ENCODE data around the gene ACOT12. TPM values are rescaled to one million over a fixed set of nuclear protein-coding genes. Genes with fewer than 3 reads are reported as not detected.

Gene ACOT12
- total and polyA plus RNA-seq, 9 of the 15 experiments (the other 6 are each of a cell fraction or from before 2014, with no cell fraction given) = 0.03 TPM; not detected in 8

GRCh38 chr5:81301271-81302015 is 92.5 kb downstream of the ACOT12 start, which contains the start of gene ZCCHC9 (continued):
- TF ChIP-seq CREM (IDR thresholded peaks at IDR 0.05; ENCODE audit: low read depth) (peak; percentile 99), TEAD4 (IDR thresholded peaks at IDR 0.05; ENCODE audit: low read length) (peak; percentile 11; the same call in 1 of the 2 replicates), TEAD4 (CRISPR knock-in tag; IDR thresholded peaks at IDR 0.05; ENCODE audit: borderline replicate concordance) (no peak), BACH1 (tag; IDR thresholded peaks at IDR 0.05) (no peak), SMARCE1 (IDR thresholded peaks at IDR 0.05) (no peak; the same call in 1 of the 2 replicates), FOXA3 (CRISPR knock-in tag; conservative IDR thresholded peaks at IDR 0.05 in 1 of 2, IDR thresholded peaks at IDR 0.05 in 1 of 2) (peak in 1 of 2 experiments; percentile 56; a peak in 1 of 4 replicates), ZNF239 (CRISPR knock-in tag; IDR thresholded peaks at IDR 0.05) (no peak), PATZ1 (CRISPR knock-in tag; IDR thresholded peaks at IDR 0.05; ENCODE audit: borderline replicate concordance) (no peak), RAD51 (IDR thresholded peaks at IDR 0.05; ENCODE audit: borderline replicate concordance, low read depth) (no peak), ELK1 (CRISPR knock-in tag; IDR thresholded peaks at IDR 0.05) (no peak), RUNX1 (IDR thresholded peaks at IDR 0.05; ENCODE audit: low read depth) (no peak), ZNF280B (CRISPR knock-in tag; IDR thresholded peaks at IDR 0.05) (no peak), ZNF217 (CRISPR knock-in tag; IDR thresholded peaks at IDR 0.05) (no peak), CBFA2T2 (conservative IDR thresholded peaks at IDR 0.05) (no peak), MBD1 (CRISPR knock-in tag; IDR thresholded peaks at IDR 0.05) (no peak), TGIF2 (CRISPR knock-in tag; IDR thresholded peaks at IDR 0.05) (no peak), HDAC2 (IDR thresholded peaks at IDR 0.05) (no peak; the same call in none of the 2 replicates), STAT6 (CRISPR knock-in tag; IDR thresholded peaks at IDR 0.05) (no peak), CHCHD3 (CRISPR knock-in tag; IDR thresholded peaks at IDR 0.05) (no peak), ARHGAP35 (IDR thresholded peaks at IDR 0.05; ENCODE audit: partially characterized antibody) (no peak)

All from K562 (cell line).